MCF 10A (cell line): ENCODE results near the gene DCP2. TPM values are rescaled to one million over a fixed set of nuclear protein-coding genes. Genes with fewer than 3 reads are reported as not detected.

ENCODE experiments used
- BruUV-seq: library from RNA; stranded (reverse); fragments of 400-500 nt; replicated peaks from 2 replicates; lab custom pipeline; 2021; lab: Mats Ljungman, UMichigan
- CTCF ChIA-PET: fragments of 300-600 bp; sonication (Branson Sonifier 250); formaldehyde crosslinking; extraction: SDS; loops from one replicate; lab custom pipeline; 2021; ENCODE audit warnings: antibody characterized with exemption, inconsistent platforms; lab: Yijun Ruan, JAX
- POLR2A ChIA-PET: fragments of 300-600, 350-650 bp; sonication (Branson Sonifier 250); formaldehyde crosslinking; extraction: SDS; loops from one replicate; lab custom pipeline; 2020; ENCODE audit warnings: antibody characterized with exemption, inconsistent platforms; lab: Yijun Ruan, JAX
- DNase-seq: peaks from one replicate; pipeline ENCODE4 v3.0.0-alpha.2; 2018; ENCODE audit not compliant: unreplicated experiment
- H3K27ac Mint-ChIP-seq: one replicate; pipeline ENCODE4 v1.8.0; 2022; ENCODE audit warnings: mild to moderate bottlenecking, low read depth, mixed read lengths; ENCODE audit not compliant: unreplicated experiment
- H3K27me3 Mint-ChIP-seq: one replicate; pipeline ENCODE4 v1.8.0; 2022; ENCODE audit warnings: mixed read lengths; ENCODE audit not compliant: insufficient read depth, unreplicated experiment
- H3K36me3 Mint-ChIP-seq: one replicate; pipeline ENCODE4 v1.8.0; 2022; ENCODE audit warnings: mild to moderate bottlenecking, moderate library complexity, mixed read lengths; ENCODE audit not compliant: insufficient read depth, unreplicated experiment
- H3K4me1 Mint-ChIP-seq: one replicate; pipeline ENCODE4 v1.8.0; 2022; ENCODE audit warnings: mixed read lengths; ENCODE audit not compliant: insufficient read depth, unreplicated experiment
- H3K4me3 Mint-ChIP-seq: one replicate; pipeline ENCODE4 v1.8.0; 2022; ENCODE audit warnings: mild to moderate bottlenecking, moderate library complexity, mixed read lengths; ENCODE audit not compliant: unreplicated experiment
- H3K9me3 Mint-ChIP-seq: one replicate; pipeline ENCODE4 v1.8.0; 2022; ENCODE audit warnings: mixed read lengths; ENCODE audit not compliant: unreplicated experiment
- intact Hi-C: fragments of 100-400 bp; cut with micrococcal nuclease; formaldehyde crosslinking; loops from 2 replicates; pipeline ENCODE4 v1.14.1; 2022
- total RNA-seq: library from RNA; stranded (reverse); gene quantifications from 2 replicates; pipeline ENCODE4 v1.2.3, GENCODE V29; 2022
- TF ChIP-seq, protein P1 (sequence below): fragments of 200-600 bp; IDR thresholded peaks from one replicate; pipeline ENCODE4 v1.8.0; 2022; ENCODE audit warnings: antibody characterized with exemption, mild to moderate bottlenecking; ENCODE audit not compliant: unreplicated experiment

DCP2 gene
- total RNA-seq, 1 experiment from 2014 or later = 34.1 TPM

DNA sequence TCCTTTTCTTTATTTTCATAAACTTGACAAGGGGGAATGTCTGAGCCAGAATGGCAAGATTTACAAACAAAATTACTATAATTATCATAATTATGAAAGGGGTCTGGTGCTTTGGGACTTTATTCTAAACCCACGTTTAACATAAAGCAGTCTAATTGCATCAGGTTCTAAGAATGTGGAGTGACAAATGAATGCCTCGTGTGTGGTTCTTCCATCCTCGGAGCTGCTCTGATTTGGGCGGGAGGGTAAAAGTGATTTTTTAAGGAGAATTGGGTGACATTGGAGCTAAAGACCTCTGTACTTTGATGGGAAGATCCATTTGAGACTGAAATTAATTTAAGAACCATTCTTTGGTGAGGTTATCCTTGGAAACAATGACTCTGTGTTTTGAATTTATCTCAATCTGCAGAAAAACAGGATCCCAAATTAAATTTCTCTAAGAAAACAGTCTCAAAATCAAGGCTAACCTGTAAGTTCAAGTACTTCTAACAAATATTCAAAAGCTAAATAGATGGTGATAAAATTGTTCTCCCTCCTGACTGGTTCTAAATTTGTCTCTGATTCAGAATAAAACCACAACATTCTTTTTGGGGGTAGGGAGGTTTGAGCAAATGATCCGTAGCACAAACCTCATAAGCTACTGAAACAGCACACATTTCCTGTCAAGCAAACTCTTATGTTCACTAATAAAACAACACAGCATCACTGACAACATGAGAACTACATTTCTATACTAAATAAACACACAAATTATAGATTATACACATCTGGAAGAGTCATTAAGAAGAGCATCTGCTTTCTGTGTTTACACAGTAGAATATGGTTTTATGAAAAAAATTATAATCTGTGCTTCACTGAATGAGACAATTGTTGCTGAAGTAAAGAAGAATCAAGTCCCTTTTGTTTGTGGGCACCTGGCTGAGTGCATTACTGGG lies 85.5 kb downstream of the DCP2 start:
- TF ChIP-seq, protein P1, sequence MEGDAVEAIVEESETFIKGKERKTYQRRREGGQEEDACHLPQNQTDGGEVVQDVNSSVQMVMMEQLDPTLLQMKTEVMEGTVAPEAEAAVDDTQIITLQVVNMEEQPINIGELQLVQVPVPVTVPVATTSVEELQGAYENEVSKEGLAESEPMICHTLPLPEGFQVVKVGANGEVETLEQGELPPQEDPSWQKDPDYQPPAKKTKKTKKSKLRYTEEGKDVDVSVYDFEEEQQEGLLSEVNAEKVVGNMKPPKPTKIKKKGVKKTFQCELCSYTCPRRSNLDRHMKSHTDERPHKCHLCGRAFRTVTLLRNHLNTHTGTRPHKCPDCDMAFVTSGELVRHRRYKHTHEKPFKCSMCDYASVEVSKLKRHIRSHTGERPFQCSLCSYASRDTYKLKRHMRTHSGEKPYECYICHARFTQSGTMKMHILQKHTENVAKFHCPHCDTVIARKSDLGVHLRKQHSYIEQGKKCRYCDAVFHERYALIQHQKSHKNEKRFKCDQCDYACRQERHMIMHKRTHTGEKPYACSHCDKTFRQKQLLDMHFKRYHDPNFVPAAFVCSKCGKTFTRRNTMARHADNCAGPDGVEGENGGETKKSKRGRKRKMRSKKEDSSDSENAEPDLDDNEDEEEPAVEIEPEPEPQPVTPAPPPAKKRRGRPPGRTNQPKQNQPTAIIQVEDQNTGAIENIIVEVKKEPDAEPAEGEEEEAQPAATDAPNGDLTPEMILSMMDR = no peak
- ChIA-PET CTCF (interaction anchor here (0.6 to 2.7 kb wide), 6 partner anchors 10 to 234 kb away, joined by 3 to 8 read pairs (median 3); no protein-coding TSS in a partner anchor), POLR2A (no interaction called here)
- Mint-ChIP-seq H3K27me3 (no peaks in the 10 kb centered on the region), H3K4me1 (peaks cover 24% of the 10 kb centered on the region), H3K27ac (no peak overlapping the region), H3K4me3 (no peak overlapping the region), H3K9me3 (no peaks in the 10 kb centered on the region), H3K36me3 (peaks cover 46% of the 10 kb centered on the region)
- intact Hi-C loops = no loop called here
- BruUV-seq = no TSS peak
- DNase-seq = no peak

DNA sequence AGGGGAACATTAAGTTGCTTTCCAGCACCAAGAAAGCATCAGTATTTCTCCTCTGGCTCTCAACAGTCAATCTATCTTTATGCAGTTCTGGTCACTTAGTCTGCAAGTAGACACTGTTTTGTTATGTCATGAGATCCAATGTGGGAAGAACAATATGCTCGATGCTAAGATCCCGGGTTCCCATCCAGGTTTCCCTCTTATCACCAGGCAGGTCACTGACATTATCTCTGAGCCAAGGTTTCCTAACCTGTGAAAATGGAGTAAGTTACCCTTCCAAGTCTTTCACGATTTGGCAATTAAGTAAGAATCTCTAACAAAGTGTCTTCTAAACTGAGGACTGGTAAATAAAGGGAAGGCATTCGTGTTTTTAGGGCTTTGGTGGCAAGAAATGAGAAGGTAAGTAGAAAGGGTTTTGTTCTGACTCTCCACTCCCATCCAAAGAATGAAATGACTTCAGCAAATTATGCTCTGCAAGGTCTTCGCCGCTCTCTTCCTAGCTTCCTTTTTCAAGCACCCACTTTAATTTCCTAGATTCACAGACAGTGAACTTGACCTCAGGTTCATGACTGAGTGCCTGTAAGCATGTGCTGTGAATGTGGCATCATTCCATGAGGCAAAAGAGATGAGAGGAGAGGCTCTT lies 86.4 kb downstream of the DCP2 start:
- ChIA-PET CTCF (interaction anchor here (0.7 to 0.8 kb wide), 2 partner anchors 117 to 141 kb away, joined by 3 to 5 read pairs; no protein-coding TSS in a partner anchor), POLR2A (no interaction called here)
- Mint-ChIP-seq H3K4me1 (peaks cover 24% of the 10 kb centered on the region), H3K27ac (no peak overlapping the region), H3K27me3 (no peaks in the 10 kb centered on the region), H3K9me3 (no peaks in the 10 kb centered on the region), H3K36me3 (peaks cover 51% of the 10 kb centered on the region), H3K4me3 (no peak overlapping the region)
- TF ChIP-seq, protein P1 = no peak
- intact Hi-C loops = no loop called here
- DNase-seq = no peak
- BruUV-seq = no TSS peak

DNA sequence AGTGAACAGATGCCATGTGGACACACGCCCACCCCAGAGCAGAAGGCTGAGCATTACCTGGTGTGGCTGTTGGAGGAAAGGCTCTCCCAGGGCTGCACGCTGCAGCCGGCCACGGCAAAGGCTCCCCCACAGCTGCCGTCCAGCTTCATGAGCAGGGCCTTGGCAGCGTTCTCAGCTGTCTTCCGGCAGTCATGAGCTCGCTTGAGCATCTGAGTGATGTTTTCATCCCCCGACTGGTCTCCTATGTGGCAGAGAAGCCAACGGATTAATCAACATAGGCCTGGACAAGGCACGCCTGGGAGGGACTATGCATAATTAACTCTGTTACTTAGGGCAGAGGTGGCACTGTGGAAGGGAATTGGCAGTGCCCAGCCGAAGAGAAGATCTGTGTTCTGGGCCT lies 87.3 kb downstream of the DCP2 start:
- no peaks in the 10 kb centered on the region for H3K9me3 Mint-ChIP-seq
- no peak for DNase-seq
- intact Hi-C loops = no loop called here
- ChIA-PET POLR2A (no interaction called here), CTCF (interaction anchor here (0.5 to 0.8 kb wide), 2 partner anchors 116 to 443 kb away, joined by 4 to 5 read pairs; no protein-coding TSS in a partner anchor)
- BruUV-seq = no TSS peak
- H3K4me1 Mint-ChIP-seq = peaks cover 24% of the 10 kb centered on the region
- H3K27ac Mint-ChIP-seq = no peak overlapping the region
- H3K4me3 Mint-ChIP-seq = no peak overlapping the region
- TF ChIP-seq, protein P1 = no peak
- H3K27me3 Mint-ChIP-seq = no peaks in the 10 kb centered on the region
- peaks cover 51% of the 10 kb centered on the region for H3K36me3 Mint-ChIP-seq

DNA sequence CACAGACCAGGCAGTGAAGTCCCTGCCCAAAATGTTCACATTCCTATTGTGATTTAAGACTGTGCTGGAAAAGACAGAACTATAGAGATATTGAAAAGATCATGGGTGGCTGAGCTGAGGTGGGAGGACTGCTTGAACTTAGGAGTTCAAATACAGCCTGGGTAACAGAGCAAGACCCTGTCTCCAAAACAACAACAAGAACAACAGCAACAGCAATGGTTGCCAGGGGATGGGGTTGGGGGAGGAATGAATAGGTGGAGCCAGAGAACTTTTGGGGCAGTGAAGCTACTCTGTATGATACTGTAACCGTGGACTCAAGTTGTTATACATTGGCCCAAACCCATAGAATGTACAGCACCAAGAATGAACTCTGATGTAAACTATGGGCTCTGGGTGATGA lies 88.2 kb downstream of the DCP2 start:
- H3K9me3 Mint-ChIP-seq = no peaks in the 10 kb centered on the region
- CTCF ChIA-PET = no interaction called here
- BruUV-seq = no TSS peak
- no peak for DNase-seq
- H3K36me3 Mint-ChIP-seq = peaks cover 53% of the 10 kb centered on the region
- TF ChIP-seq, protein P1 = no peak
- no peak overlapping the region for H3K4me3 Mint-ChIP-seq
- H3K27me3 Mint-ChIP-seq = no peaks in the 10 kb centered on the region
- H3K4me1 Mint-ChIP-seq = peaks cover 24% of the 10 kb centered on the region
- POLR2A ChIA-PET = no interaction called here
- H3K27ac Mint-ChIP-seq = no peak overlapping the region
- intact Hi-C loops = no loop called here
